ENCODE results near the gene NKD2. TPM values are rescaled to one million over a fixed set of nuclear protein-coding genes. Genes with fewer than 3 reads are reported as not detected.

The NKD2 gene
- total RNA-seq, 1 experiment from 2014 or later: 0.57 TPM

GRCh38 chr5:1051366-1051720 is 42.7 kb downstream of the NKD2 start:
- Histone ChIP-seq H3F3A (ENCODE audit: insufficient read depth, low read depth) (peaks cover 5% of the 10 kb centered on the region; the same call in 1 of the 2 replicates), H3K4me1 (replicated peaks; ENCODE audit: insufficient read depth) (no peaks in the 10 kb centered on the region), H3K79me2 (ENCODE audit: low read depth) (no peaks in the 10 kb centered on the region), H3K27me3 (ENCODE audit: insufficient read depth, low read depth) (no peaks in the 10 kb centered on the region), H3K4me3 (no peak overlapping the region), H3K9me2 (ENCODE audit: insufficient read depth) (no peaks in the 10 kb centered on the region), H3K4me2 (no peak overlapping the region), H4K20me1 (ENCODE audit: insufficient read depth) (no peaks in the 10 kb centered on the region; the same call in 1 of the 2 replicates), H3K9me3 (ENCODE audit: insufficient read depth, low read depth) (no peaks in the 10 kb centered on the region; the same call in 1 of the 2 replicates), H3K36me3 (ENCODE audit: low read depth) (peaks cover 2% of the 10 kb centered on the region; the same call in 1 of the 2 replicates), H2AFZ (no peak overlapping the region), H3K27ac (no peak overlapping the region)
- POLR2A ChIA-PET (ENCODE audit: unreplicated experiment): no interaction called here
- TF ChIP-seq CTCF (conservative IDR thresholded peaks at IDR 0.05) (no peak), EZH2 (IDR thresholded peaks at IDR 0.05; ENCODE audit: low read depth) (no peak)
- no peak for DNase-seq
- intact Hi-C loops (cut with micrococcal nuclease; ENCODE audit: unreplicated experiment): no loop called here
- no TSS peak for BruUV-seq (replicated peaks)
- CTCF ChIA-PET: interaction anchor here (0.6 kb wide), 1 partner anchor 89 kb away, joined by 4 read pairs; no protein-coding TSS in a partner anchor

GRCh38 chr5:1052076-1052475 is 43.5 kb downstream of the NKD2 start:
- no peaks in the 10 kb centered on the region for H3K4me1 ChIP-seq (replicated peaks; ENCODE audit: insufficient read depth)
- TF ChIP-seq CTCF (conservative IDR thresholded peaks at IDR 0.05): no peak
- TF ChIP-seq EZH2 (IDR thresholded peaks at IDR 0.05; ENCODE audit: low read depth): no peak
- H3K79me2 ChIP-seq (ENCODE audit: low read depth): no peaks in the 10 kb centered on the region
- H4K20me1 ChIP-seq (ENCODE audit: insufficient read depth): no peaks in the 10 kb centered on the region; the same call in 1 of the 2 replicates
- peaks cover 2% of the 10 kb centered on the region; the same call in 1 of the 2 replicates for H3K36me3 ChIP-seq (ENCODE audit: low read depth)
- no peaks in the 10 kb centered on the region for H3K27me3 ChIP-seq (ENCODE audit: insufficient read depth, low read depth)
- no TSS peak for BruUV-seq (replicated peaks)
- ChIA-PET CTCF (no interaction called here), POLR2A (ENCODE audit: unreplicated experiment) (no interaction called here)
- H3K9me2 ChIP-seq (ENCODE audit: insufficient read depth): no peaks in the 10 kb centered on the region
- DNase-seq: no peak
- intact Hi-C loops (cut with micrococcal nuclease; ENCODE audit: unreplicated experiment): no loop called here
- no peak overlapping the region for H3K27ac ChIP-seq
- no peak overlapping the region for H2AFZ ChIP-seq
- H3F3A ChIP-seq (ENCODE audit: insufficient read depth, low read depth): peaks cover 5% of the 10 kb centered on the region; the same call in 1 of the 2 replicates
- no peak overlapping the region for H3K4me3 ChIP-seq
- no peaks in the 10 kb centered on the region for H3K9me3 ChIP-seq (ENCODE audit: insufficient read depth, low read depth)
- no peak overlapping the region for H3K4me2 ChIP-seq

GRCh38 chr5:1052641-1053390 is 44.2 kb downstream of the NKD2 start:
- no peak for DNase-seq
- Histone ChIP-seq H3K9me2 (ENCODE audit: insufficient read depth) (no peaks in the 10 kb centered on the region), H2AFZ (no peak overlapping the region), H3F3A (ENCODE audit: insufficient read depth, low read depth) (peaks cover 8% of the 10 kb centered on the region; the same call in 1 of the 2 replicates), H3K4me2 (no peak overlapping the region), H3K27ac (no peak overlapping the region), H3K36me3 (ENCODE audit: low read depth) (peaks cover 2% of the 10 kb centered on the region; the same call in 1 of the 2 replicates), H4K20me1 (ENCODE audit: insufficient read depth) (no peaks in the 10 kb centered on the region; the same call in 1 of the 2 replicates), H3K27me3 (ENCODE audit: insufficient read depth, low read depth) (no peaks in the 10 kb centered on the region), H3K79me2 (ENCODE audit: low read depth) (no peaks in the 10 kb centered on the region), H3K4me3 (no peak overlapping the region), H3K4me1 (replicated peaks; ENCODE audit: insufficient read depth) (no peaks in the 10 kb centered on the region), H3K9me3 (ENCODE audit: insufficient read depth, low read depth) (no peaks in the 10 kb centered on the region)
- TF ChIP-seq CTCF (conservative IDR thresholded peaks at IDR 0.05): no peak
- no peak for TF ChIP-seq EZH2 (IDR thresholded peaks at IDR 0.05; ENCODE audit: low read depth)
- ChIA-PET POLR2A (ENCODE audit: unreplicated experiment) (no interaction called here), CTCF (no interaction called here)
- intact Hi-C loops (cut with micrococcal nuclease; ENCODE audit: unreplicated experiment): no loop called here
- BruUV-seq (replicated peaks): no TSS peak
